NCI-H526 treated with DMSO at 0.1 percent for 48 hours (cell line): ENCODE results near the gene SPACA7.
"Not testable (repeated sequence)": the region's sequence is repeated elsewhere in the genome, so short reads cannot be mapped to it uniquely, and the experiment has no call there.

Source experiments
- DNase-seq: peaks from one replicate; lab custom pipeline; 2025; lab: John Stamatoyannopoulos, UW

The SPACA7 gene

GRCh38 chr13:112350300-112350699 is 25.9 kb upstream of the SPACA7 start:
- DNase-seq, result no peak

- DNase-seq, result no peak
Measured at GRCh38 chr13:112351825-112352224, 24.3 kb upstream of the SPACA7 start.

- DNase-seq, result no peak
Measured at GRCh38 chr13:112353856-112354255, 22.3 kb upstream of the SPACA7 start.

GRCh38 chr13:112354330-112355273 is 21.6 kb upstream of the SPACA7 start:
- no peak for DNase-seq

- DNase-seq, result no peak
Measured at GRCh38 chr13:112355274-112355838, 20.8 kb upstream of the SPACA7 start.

- DNase-seq, result no peak
Measured at GRCh38 chr13:112356190-112356589, 20.0 kb upstream of the SPACA7 start.

GRCh38 chr13:112358156-112358555 is 18.0 kb upstream of the SPACA7 start:
- DNase-seq, result no peak

- DNase-seq, result no peak
Measured at GRCh38 chr13:112362021-112362420, 14.1 kb upstream of the SPACA7 start.

GRCh38 chr13:112363867-112364528 is 12.2 kb upstream of the SPACA7 start:
- DNase-seq, result no peak

GRCh38 chr13:112366907-112367646 is 9.1 kb upstream of the SPACA7 start:
- DNase-seq, result no peak

- DNase-seq, result no peak
Measured at GRCh38 chr13:112368883-112369282, 7.3 kb upstream of the SPACA7 start.

GRCh38 chr13:112370311-112370710 is 5.8 kb upstream of the SPACA7 start:
- no peak for DNase-seq

GRCh38 chr13:112374271-112374670 is 1.9 kb upstream of the SPACA7 start:
- DNase-seq, result no peak

- peak; percentile 19 for DNase-seq
Measured at GRCh38 chr13:112391746-112392145, 15.6 kb downstream of the SPACA7 start.

GRCh38 chr13:112392719-112393118 is 16.6 kb downstream of the SPACA7 start:
- no peak for DNase-seq

- DNase-seq, result not testable (repeated sequence)
Measured at GRCh38 chr13:112395022-112395421, 18.9 kb downstream of the SPACA7 start.

GRCh38 chr13:112395941-112396340 is 19.8 kb downstream of the SPACA7 start:
- not testable (repeated sequence) for DNase-seq

GRCh38 chr13:112397108-112397507 is 21.0 kb downstream of the SPACA7 start:
- no peak for DNase-seq

GRCh38 chr13:112398347-112398746 is 22.2 kb downstream of the SPACA7 start:
- DNase-seq, result not testable (repeated sequence)

GRCh38 chr13:112409828-112410227 is 33.7 kb downstream of the SPACA7 start:
- not testable (repeated sequence) for DNase-seq

GRCh38 chr13:112416647-112417046 is 40.5 kb downstream of the SPACA7 start:
- no peak for DNase-seq

- no peak for DNase-seq
Measured at GRCh38 chr13:112417079-112417478, 40.9 kb downstream of the SPACA7 start.
